ENCODE measurements around the gene OSBPL10.
"Not testable (repeated sequence)": the region's sequence is repeated elsewhere in the genome, so short reads cannot be mapped to it uniquely, and the experiment has no call there.

The OSBPL10 gene

DNA sequence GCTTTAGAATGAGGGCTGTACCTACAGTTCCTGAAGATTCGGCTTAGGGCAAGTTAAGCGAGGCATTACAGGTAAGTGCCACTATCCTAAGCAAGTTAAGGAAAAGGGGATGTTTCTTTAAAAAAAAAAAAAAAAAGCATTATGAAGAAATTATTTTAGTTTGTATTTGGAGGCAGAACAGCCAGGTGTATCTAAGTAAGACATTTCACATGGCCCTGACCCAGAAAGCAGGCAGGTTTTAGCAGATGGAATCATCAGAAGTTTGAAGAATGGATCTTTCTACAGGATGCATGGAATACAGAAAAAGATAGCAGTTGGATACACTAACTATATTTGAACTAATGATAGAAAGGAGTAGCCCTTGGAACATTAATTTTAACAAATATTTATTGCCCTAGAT, 105.6 kb downstream of the OSBPL10 start:
- Histone ChIP-seq H2AK5ac (ENCODE audit: low read length, severe bottlenecking) (no peak overlapping the region), H3K18ac (ENCODE audit: low read depth in 1 of 2, low read length in 2 of 2) (no peak overlapping the region), H3K4me2 (ENCODE audit: low read length, poor library complexity, severe bottlenecking) (no peak overlapping the region), H2AFZ (ENCODE audit: low read depth, low read length) (no peak overlapping the region), H3K4me1 (ENCODE audit: control insufficient read depth, insufficient read depth, low read depth, low read length) (peaks cover 1% of the 10 kb centered on the region), H3K27me3 (ENCODE audit: control insufficient read depth in 1 of 2, insufficient read depth in 1 of 2, low read length in 2 of 2) (no peaks in the 10 kb centered on the region), H3K4ac (ENCODE audit: low read depth in 1 of 2, low read length in 2 of 2) (no peak overlapping the region), H2BK120ac (ENCODE audit: low read depth, low read length) (no peak overlapping the region), H3K36me3 (ENCODE audit: control insufficient read depth in 1 of 2, insufficient read depth in 2 of 2, low read depth in 1 of 2, low read length in 2 of 2) (peaks cover 0 to 5% of the 10 kb centered on the region in 2 experiments), H3K14ac (ENCODE audit: low read length in 2 of 2) (no peak overlapping the region), H3K9me3 (ENCODE audit: control insufficient read depth, low read length) (no peaks in the 10 kb centered on the region), H2BK12ac (ENCODE audit: low read length in 2 of 2) (no peak overlapping the region), H3K79me1 (replicated peaks; ENCODE audit: low read length, poor library complexity, severe bottlenecking) (peaks cover 20% of the 10 kb centered on the region), H2BK15ac (ENCODE audit: low read depth, poor library complexity, severe bottlenecking) (no peak overlapping the region), H2BK5ac (ENCODE audit: low read depth, low read length, poor library complexity, severe bottlenecking) (no peak overlapping the region), H3K9ac (ENCODE audit: low read length) (no peak overlapping the region), H4K91ac (ENCODE audit: low read length) (no peak overlapping the region), H3K23ac (ENCODE audit: low read length in 2 of 2) (no peak overlapping the region), H3K4me3 (ENCODE audit: insufficient read depth in 1 of 2, low read depth in 1 of 2, low read length in 2 of 2) (no peak overlapping the region), H4K8ac (ENCODE audit: low read length) (no peak overlapping the region), H3K27ac (ENCODE audit: low read length, poor library complexity, severe bottlenecking) (no peak overlapping the region)
- 75% methylated on average over 2 of the region's 2 CpGs for WGBS
- DNase-seq, result no peak

DNA sequence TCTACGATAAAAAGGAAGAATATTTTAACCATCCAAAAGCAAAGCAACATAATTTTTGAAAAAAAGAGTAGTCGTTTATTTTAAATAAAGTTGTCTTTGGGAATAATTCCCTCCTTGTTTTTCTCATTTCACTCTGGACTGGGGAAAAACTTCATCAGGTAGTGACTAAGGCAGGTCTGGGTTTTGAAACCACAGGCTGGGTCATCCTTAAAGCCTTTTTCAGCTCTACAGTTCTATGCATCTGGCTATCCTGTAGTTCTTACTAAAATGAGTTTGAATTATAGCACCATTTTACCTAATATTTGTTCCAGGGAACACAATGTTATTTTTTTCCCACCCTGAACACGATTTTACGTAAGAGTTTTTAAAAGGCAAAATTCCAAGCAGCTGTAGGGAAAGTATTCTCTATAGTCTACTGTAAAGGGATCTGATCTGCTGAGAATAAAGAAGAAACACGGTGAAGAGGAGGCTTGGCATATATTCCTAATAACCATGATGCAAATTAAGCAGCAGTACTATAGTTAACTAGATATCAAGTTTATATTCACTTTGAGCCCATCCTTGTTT, 107.7 kb downstream of the OSBPL10 start:
- H3K9me3 ChIP-seq (ENCODE audit: control insufficient read depth, low read length), result no peaks in the 10 kb centered on the region
- H3K4me3 ChIP-seq (ENCODE audit: insufficient read depth in 1 of 2, low read depth in 1 of 2, low read length in 2 of 2), result no peak overlapping the region
- no peak overlapping the region for H3K23ac ChIP-seq (ENCODE audit: low read length in 2 of 2)
- no peak overlapping the region for H4K8ac ChIP-seq (ENCODE audit: low read length)
- H2BK120ac ChIP-seq (ENCODE audit: low read depth, low read length), result no peak overlapping the region
- no peak overlapping the region for H4K91ac ChIP-seq (ENCODE audit: low read length)
- no peak overlapping the region for H2AK5ac ChIP-seq (ENCODE audit: low read length, severe bottlenecking)
- H3K36me3 ChIP-seq (ENCODE audit: control insufficient read depth in 1 of 2, insufficient read depth in 2 of 2, low read depth in 1 of 2, low read length in 2 of 2), result peaks cover 0 to 11% of the 10 kb centered on the region in 2 experiments
- no peak overlapping the region for H2AFZ ChIP-seq (ENCODE audit: low read depth, low read length)
- WGBS, result 100% methylated on average over 2 of the region's 5 CpGs
- H3K14ac ChIP-seq (ENCODE audit: low read length in 2 of 2), result no peak overlapping the region
- no peak overlapping the region for H3K4ac ChIP-seq (ENCODE audit: low read depth in 1 of 2, low read length in 2 of 2)
- peaks cover 1% of the 10 kb centered on the region for H3K4me1 ChIP-seq (ENCODE audit: control insufficient read depth, insufficient read depth, low read depth, low read length)
- no peak for DNase-seq
- H2BK12ac ChIP-seq (ENCODE audit: low read length in 2 of 2), result no peak overlapping the region
- H3K27ac ChIP-seq (ENCODE audit: low read length, poor library complexity, severe bottlenecking), result no peak overlapping the region
- no peak overlapping the region for H2BK15ac ChIP-seq (ENCODE audit: low read depth, poor library complexity, severe bottlenecking)
- no peak overlapping the region for H3K4me2 ChIP-seq (ENCODE audit: low read length, poor library complexity, severe bottlenecking)
- H2BK5ac ChIP-seq (ENCODE audit: low read depth, low read length, poor library complexity, severe bottlenecking), result no peak overlapping the region
- H3K18ac ChIP-seq (ENCODE audit: low read depth in 1 of 2, low read length in 2 of 2), result no peak overlapping the region
- H3K27me3 ChIP-seq (ENCODE audit: control insufficient read depth in 1 of 2, insufficient read depth in 1 of 2, low read length in 2 of 2), result no peaks in the 10 kb centered on the region
- peaks cover 5% of the 10 kb centered on the region for H3K79me1 ChIP-seq (replicated peaks; ENCODE audit: low read length, poor library complexity, severe bottlenecking)
- H3K9ac ChIP-seq (ENCODE audit: low read length), result no peak overlapping the region

DNA sequence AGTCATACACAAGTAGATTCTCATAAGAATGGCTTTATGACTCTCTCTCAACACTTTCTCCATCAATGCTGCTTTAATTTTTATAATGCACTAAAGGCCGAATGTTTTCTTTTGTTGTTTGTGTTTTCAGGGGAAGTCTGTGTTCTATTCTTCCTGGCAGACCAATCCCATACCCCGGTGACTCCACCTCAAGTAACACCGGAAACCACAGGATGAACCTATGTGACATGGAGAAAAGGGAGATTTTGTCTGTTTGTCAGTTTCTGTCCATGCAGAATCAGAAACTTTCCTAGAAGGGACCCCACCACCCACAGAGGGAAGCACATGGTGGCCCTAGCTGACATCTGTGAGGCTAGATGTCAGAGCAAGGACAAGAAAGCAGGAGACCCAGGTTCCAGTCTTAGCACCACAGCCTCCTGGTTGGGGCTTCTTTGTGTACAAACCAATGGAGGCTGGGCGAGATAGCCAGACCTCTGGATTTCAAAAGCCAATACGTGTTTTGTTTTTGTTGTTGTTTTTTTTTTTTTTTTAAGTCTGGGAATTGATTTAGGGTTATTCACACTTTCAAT, 109.0 kb downstream of the OSBPL10 start:
- Histone ChIP-seq H3K27me3 (ENCODE audit: control insufficient read depth in 1 of 2, insufficient read depth in 1 of 2, low read length in 2 of 2) (no peaks in the 10 kb centered on the region), H2AFZ (ENCODE audit: low read depth, low read length) (no peak overlapping the region), H3K4ac (ENCODE audit: low read depth in 1 of 2, low read length in 2 of 2) (no peak overlapping the region), H2BK15ac (ENCODE audit: low read depth, poor library complexity, severe bottlenecking) (no peak overlapping the region), H3K4me1 (ENCODE audit: control insufficient read depth, insufficient read depth, low read depth, low read length) (peaks cover 1% of the 10 kb centered on the region), H3K4me3 (ENCODE audit: insufficient read depth in 1 of 2, low read depth in 1 of 2, low read length in 2 of 2) (no peak overlapping the region), H3K9me3 (ENCODE audit: control insufficient read depth, low read length) (no peaks in the 10 kb centered on the region), H3K4me2 (ENCODE audit: low read length, poor library complexity, severe bottlenecking) (no peak overlapping the region), H3K79me1 (replicated peaks; ENCODE audit: low read length, poor library complexity, severe bottlenecking) (peaks cover 6% of the 10 kb centered on the region), H3K36me3 (ENCODE audit: control insufficient read depth in 1 of 2, insufficient read depth in 2 of 2, low read depth in 1 of 2, low read length in 2 of 2) (peaks cover 0 to 11% of the 10 kb centered on the region in 2 experiments), H3K23ac (ENCODE audit: low read length in 2 of 2) (no peak overlapping the region), H2BK120ac (ENCODE audit: low read depth, low read length) (no peak overlapping the region), H2BK5ac (ENCODE audit: low read depth, low read length, poor library complexity, severe bottlenecking) (no peak overlapping the region), H4K8ac (ENCODE audit: low read length) (no peak overlapping the region), H3K18ac (ENCODE audit: low read depth in 1 of 2, low read length in 2 of 2) (no peak overlapping the region), H4K91ac (ENCODE audit: low read length) (no peak overlapping the region), H3K27ac (ENCODE audit: low read length, poor library complexity, severe bottlenecking) (no peak overlapping the region), H2AK5ac (ENCODE audit: low read length, severe bottlenecking) (no peak overlapping the region), H2BK12ac (ENCODE audit: low read length in 2 of 2) (no peak overlapping the region), H3K9ac (ENCODE audit: low read length) (no peak overlapping the region), H3K14ac (ENCODE audit: low read length in 2 of 2) (no peak overlapping the region)
- 100% methylated on average over 1 of the region's 5 CpGs for WGBS
- no peak for DNase-seq

DNA sequence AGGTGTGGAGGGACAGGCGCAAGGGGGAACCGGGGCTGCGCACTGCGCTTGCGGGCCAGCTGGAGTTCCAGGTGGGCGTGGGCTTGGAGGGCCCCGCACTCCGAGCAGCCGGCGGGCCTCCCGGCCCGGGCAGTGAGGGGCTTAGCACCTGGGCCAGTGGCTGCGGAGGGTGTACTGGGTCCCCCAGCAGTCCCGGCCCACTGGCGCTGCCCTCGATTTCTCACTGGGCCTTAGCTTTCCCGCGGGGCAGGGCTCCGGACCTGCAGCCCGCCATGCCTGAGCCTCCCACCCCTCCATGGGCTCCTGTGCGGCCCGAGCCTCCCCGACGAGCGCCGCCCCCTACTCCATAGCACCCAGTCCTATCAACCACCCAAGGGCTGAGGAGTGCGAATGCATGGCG, 111.0 kb downstream of the OSBPL10 start:
- not testable (repeated sequence) for H3K9ac ChIP-seq (ENCODE audit: low read length); H4K8ac ChIP-seq (ENCODE audit: low read length); H3K4me2 ChIP-seq (ENCODE audit: low read length, poor library complexity, severe bottlenecking); H4K91ac ChIP-seq (ENCODE audit: low read length); H3K9me3 ChIP-seq (ENCODE audit: control insufficient read depth, low read length); DNase-seq; H3K27me3 ChIP-seq (ENCODE audit: control insufficient read depth in 1 of 2, insufficient read depth in 1 of 2, low read length in 2 of 2); H2BK120ac ChIP-seq (ENCODE audit: low read depth, low read length); H3K27ac ChIP-seq (ENCODE audit: low read length, poor library complexity, severe bottlenecking); H3K4ac ChIP-seq (ENCODE audit: low read depth in 1 of 2, low read length in 2 of 2); H2BK12ac ChIP-seq (ENCODE audit: low read length in 2 of 2); H3K18ac ChIP-seq (ENCODE audit: low read depth in 1 of 2, low read length in 2 of 2); H3K4me3 ChIP-seq (ENCODE audit: insufficient read depth in 1 of 2, low read depth in 1 of 2, low read length in 2 of 2); H2AFZ ChIP-seq (ENCODE audit: low read depth, low read length); H2BK5ac ChIP-seq (ENCODE audit: low read depth, low read length, poor library complexity, severe bottlenecking); H3K23ac ChIP-seq (ENCODE audit: low read length in 2 of 2); H2AK5ac ChIP-seq (ENCODE audit: low read length, severe bottlenecking); H2BK15ac ChIP-seq (ENCODE audit: low read depth, poor library complexity, severe bottlenecking); H3K14ac ChIP-seq (ENCODE audit: low read length in 2 of 2); H3K4me1 ChIP-seq (ENCODE audit: control insufficient read depth, insufficient read depth, low read depth, low read length)
- Histone ChIP-seq H3K36me3 (ENCODE audit: control insufficient read depth in 1 of 2, insufficient read depth in 2 of 2, low read depth in 1 of 2, low read length in 2 of 2) (peaks cover 0 to 11% of the 10 kb centered on the region in 2 experiments), H3K79me1 (replicated peaks; ENCODE audit: low read length, poor library complexity, severe bottlenecking) (peaks cover 10% of the 10 kb centered on the region)
- WGBS, result 98% methylated on average over 28 of the region's 28 CpGs
